GM06990 (cell line): ENCODE measurements around the gene SCT.

Source experiments
- DNase-seq: peaks from one replicate; pipeline ENCODE4 v3.0.0-alpha.2; 2011; ENCODE audit not compliant: insufficient read length; ENCODE audit errors: extremely low read depth
- H3K27me3 ChIP-seq: replicated peaks from 2 replicates; pipeline ENCODE4 v1.6.0; 2011; ENCODE audit warnings: low read length; ENCODE audit not compliant: control insufficient read depth, insufficient read depth
- H3K36me3 ChIP-seq: 2 replicates; pipeline ENCODE4 v1.5.1; 2011; ENCODE audit warnings: low read length; ENCODE audit not compliant: control insufficient read depth, insufficient read depth
- H3K4me3 ChIP-seq: replicated peaks from 2 replicates; pipeline ENCODE4 v1.5.1; 2011; ENCODE audit warnings: low read depth, mild to moderate bottlenecking, control low read depth, low read length
- CTCF ChIP-seq: IDR thresholded peaks from 2 replicates; pipeline ENCODE4 v1.5.1; 2011; ENCODE audit warnings: low read length, control low read depth, mild to moderate bottlenecking, inconsistent platforms; ENCODE audit not compliant: insufficient read depth, poor library complexity, severe bottlenecking

The SCT gene

GRCh38 chr11:590997-591396 is 36.0 kb downstream of the SCT start:
- no peak for DNase-seq

DNA sequence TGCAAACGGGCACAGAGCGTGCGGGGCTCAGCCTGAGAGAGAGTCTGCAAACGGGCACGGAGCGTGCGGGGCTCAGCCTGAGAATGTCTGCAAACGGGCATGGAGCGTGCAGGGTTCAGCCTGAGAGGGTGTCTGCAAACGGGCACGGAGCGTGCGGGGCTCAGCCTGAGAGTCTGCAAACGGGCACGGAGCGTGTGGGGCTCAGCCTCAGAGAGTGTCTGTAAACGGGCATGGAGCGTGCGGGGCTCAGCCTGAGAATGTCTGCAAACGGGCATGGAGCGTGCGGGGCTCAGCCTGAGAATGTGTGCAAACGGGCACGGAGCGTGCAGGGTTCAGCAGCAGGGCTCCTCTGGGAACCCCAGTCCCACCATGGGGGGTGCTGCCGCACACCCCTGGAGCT is 37.2 kb downstream of the SCT start:
- no peak for TF ChIP-seq CTCF
- DNase-seq = no peak
- H3K27me3 ChIP-seq = no peaks in the 10 kb centered on the region
- H3K36me3 ChIP-seq = peaks cover 47% of the 10 kb centered on the region
- H3K4me3 ChIP-seq = no peak overlapping the region

More at GRCh38 chr11:590997-591396, 36.0 kb downstream of the SCT start:
- H3K4me3 ChIP-seq = no peak overlapping the region
- TF ChIP-seq CTCF = no peak
- peaks cover 51% of the 10 kb centered on the region for H3K36me3 ChIP-seq
- no peaks in the 10 kb centered on the region for H3K27me3 ChIP-seq

DNA sequence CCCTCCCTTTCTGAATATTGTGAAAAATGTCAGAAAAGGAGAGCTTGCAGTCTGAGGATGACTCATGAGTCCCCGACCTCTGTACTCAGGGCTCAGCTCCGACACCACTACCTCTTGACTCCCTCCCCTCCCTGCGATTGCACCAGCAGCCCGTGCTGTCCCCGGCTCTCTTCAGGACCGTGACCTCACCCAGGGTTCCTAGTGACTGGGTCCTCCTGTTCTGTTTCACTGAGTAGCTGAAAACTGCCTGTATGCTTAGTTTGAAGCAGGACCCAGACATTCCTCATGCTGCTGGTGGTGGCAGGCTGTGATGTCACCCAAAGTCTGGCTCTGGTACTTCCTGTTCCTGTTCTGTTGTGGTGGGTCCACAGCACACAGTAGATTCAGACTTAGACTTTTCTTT is 39.0 kb downstream of the SCT start:
- TF ChIP-seq CTCF = no peak
- Histone ChIP-seq H3K36me3 (peaks cover 47% of the 10 kb centered on the region), H3K4me3 (no peak overlapping the region), H3K27me3 (no peaks in the 10 kb centered on the region)
- DNase-seq = no peak

DNA sequence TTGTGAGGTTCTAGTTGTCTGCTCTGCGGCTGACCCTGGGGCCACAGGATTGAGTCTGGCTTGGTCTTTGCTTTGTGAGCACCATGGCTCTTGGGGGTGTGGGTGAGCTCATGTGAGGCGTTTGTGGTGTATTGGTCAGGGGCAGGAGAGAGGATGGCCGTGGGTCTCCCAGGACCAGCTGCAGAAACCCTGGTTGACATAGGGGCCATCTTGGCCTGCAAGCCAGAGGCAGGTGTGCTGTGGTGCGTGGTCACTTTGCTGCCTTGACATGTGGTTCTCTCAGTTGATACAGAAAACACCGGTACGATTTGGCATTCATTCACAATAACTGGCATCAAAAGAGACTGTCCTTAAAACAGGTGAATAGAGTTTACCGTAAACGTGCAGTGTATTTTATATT is 39.4 kb downstream of the SCT start:
- TF ChIP-seq CTCF = no peak
- peaks cover 44% of the 10 kb centered on the region for H3K36me3 ChIP-seq
- no peak for DNase-seq
- H3K27me3 ChIP-seq = no peaks in the 10 kb centered on the region
- H3K4me3 ChIP-seq = no peak overlapping the region

GRCh38 chr11:586376-587316 is 40.3 kb downstream of the SCT start:
- H3K4me3 ChIP-seq = no peak overlapping the region
- no peaks in the 10 kb centered on the region for H3K27me3 ChIP-seq
- H3K36me3 ChIP-seq = peaks cover 45% of the 10 kb centered on the region
- no peak for TF ChIP-seq CTCF
- DNase-seq = no peak
